B cell (primary cell): ENCODE results near the gene GPR176. TPM values are rescaled to one million over a fixed set of nuclear protein-coding genes. Genes with fewer than 3 reads are reported as not detected.

Source experiments
- ATAC-seq: fragments of 200-7000 bp; cut with Tn5 transposase; one replicate; pipeline ENCODE4 v1.10.0; 2021; ENCODE audit warnings: low read depth, mild to moderate bottlenecking, moderate number of reproducible peaks, moderate library complexity
- CTCF ChIA-PET: fragments of 350-600 bp; sonication (Branson Sonifier 250); formaldehyde crosslinking; loops from one replicate; lab custom pipeline; 2021; ENCODE audit warnings: antibody characterized with exemption, inconsistent platforms; lab: Charles Lee
- POLR2A ChIA-PET: fragments of 350-600 bp; sonication (Branson Sonifier 250); formaldehyde crosslinking; loops from one replicate; lab custom pipeline; 2021; ENCODE audit warnings: antibody characterized with exemption; lab: Charles Lee
- DNase-seq: peaks from one replicate; pipeline ENCODE4 v3.0.0; 2013
- H2AFZ ChIP-seq: 2 replicates; pipeline ENCODE4 v1.6.1; 2012; ENCODE audit warnings: mild to moderate bottlenecking, low read depth, low read length; ENCODE audit not compliant: insufficient read depth, poor library complexity, severe bottlenecking
- H3K27ac ChIP-seq, 2 donors: 1 replicate in 1 of 2; 2 replicates in 1 of 2; pipeline ENCODE4 v1.5.1; 2012 to 2013; ENCODE audit warnings: low read length in 2 of 2, mild to moderate bottlenecking in 2 of 2, moderate library complexity in 1 of 2
- H3K27me3 ChIP-seq, 4 experiments: fragments of 200-600 bp in 1 of 4; sonication (generic) in 1 of 4; replicated peaks in 1 of 4; 1 replicate in 2 of 4; 2 replicates in 2 of 4; pipeline versions ENCODE4 v1.6.1 to v1.7.0; 2013 to 2016; ENCODE audit warnings: low read length in 3 of 4, mild to moderate bottlenecking in 2 of 4, mixed read lengths in 1 of 4, moderate library complexity in 1 of 4; ENCODE audit not compliant: insufficient read depth in 4 of 4, control insufficient read depth in 3 of 4; ENCODE audit errors: control extremely low read depth in 1 of 4
- H3K36me3 ChIP-seq, 2 experiments: replicated peaks in 1 of 2; 1 replicate in 1 of 2; 2 replicates in 1 of 2; pipeline versions ENCODE4 v1.6.1 to v1.7.1; 2013; ENCODE audit warnings: low read length in 1 of 2; ENCODE audit not compliant: insufficient read depth in 2 of 2, control insufficient read depth in 1 of 2; ENCODE audit errors: control extremely low read depth in 1 of 2, extremely low read depth in 1 of 2
- H3K4me1 ChIP-seq, 2 donors: fragments of 200-600 bp in 1 of 2; sonication (generic) in 1 of 2; 1 replicate in 1 of 2; 2 replicates in 1 of 2; pipeline versions ENCODE4 v1.5.1 to v1.6.1; 2013 to 2017; ENCODE audit warnings: low read length in 2 of 2; ENCODE audit not compliant: control insufficient read depth in 2 of 2, insufficient read depth in 2 of 2
- H3K4me2 ChIP-seq: replicated peaks from 2 replicates; pipeline ENCODE3; 2012; ENCODE audit warnings: mild to moderate bottlenecking, low read depth, low read length; ENCODE audit not compliant: poor library complexity, severe bottlenecking
- H3K4me3 ChIP-seq, 5 experiments: fragments of 200-600 bp in 1 of 5; sonication (generic) in 1 of 5; 1 replicate in 3 of 5; 2 replicates in 2 of 5; pipeline versions ENCODE4 v1.5.1 to v1.7.0; 2011 to 2016; ENCODE audit warnings: low read length in 4 of 5, mild to moderate bottlenecking in 4 of 5, low read depth in 2 of 5, control low read depth in 1 of 5, moderate library complexity in 1 of 5; ENCODE audit not compliant: insufficient read depth in 1 of 5; ENCODE audit errors: control extremely low read depth in 1 of 5, extremely low read depth in 1 of 5
- H3K79me2 ChIP-seq: fragments of 200-600 bp; sonication (generic); one replicate; pipeline ENCODE4 v1.6.0; 2016; ENCODE audit warnings: low read length; ENCODE audit not compliant: control insufficient read depth, insufficient read depth
- H3K9ac ChIP-seq: fragments of 200-600 bp; sonication (generic); 2 replicates; pipeline ENCODE4 v1.6.1; 2017; ENCODE audit warnings: mild to moderate bottlenecking, low read length, moderate library complexity
- H3K9me3 ChIP-seq, 3 donors: one replicate each; pipeline versions ENCODE4 v1.6.1 to v1.7.1; 2013; ENCODE audit warnings: low read length in 2 of 3; ENCODE audit not compliant: control insufficient read depth in 2 of 3, insufficient read depth in 1 of 3; ENCODE audit errors: control extremely low read depth in 1 of 3
- H4K20me1 ChIP-seq: 2 replicates; pipeline ENCODE4 v1.6.0; 2012; ENCODE audit warnings: mild to moderate bottlenecking, low read length; ENCODE audit not compliant: insufficient read depth, control insufficient read depth, poor library complexity, severe bottlenecking
- H3K27ac Mint-ChIP-seq: one replicate; pipeline ENCODE4 v1.8.0; 2021; ENCODE audit warnings: mixed read lengths
- H3K27me3 Mint-ChIP-seq: one replicate; pipeline ENCODE4 v1.8.0; 2021; ENCODE audit warnings: mixed read lengths
- H3K4me1 Mint-ChIP-seq: one replicate; pipeline ENCODE4 v1.8.0; 2021; ENCODE audit warnings: mixed read lengths
- H3K4me3 Mint-ChIP-seq: one replicate; pipeline ENCODE4 v1.8.0; 2021; ENCODE audit warnings: mixed read lengths
- H3K9me3 Mint-ChIP-seq: one replicate; pipeline ENCODE4 v1.8.0; 2022; ENCODE audit warnings: mixed read lengths; ENCODE audit not compliant: insufficient read depth
- EZH2 ChIP-seq: IDR thresholded peaks from 2 replicates; pipeline ENCODE4 v1.6.1; 2012; ENCODE audit warnings: borderline replicate concordance, low read depth, mild to moderate bottlenecking, moderate library complexity, low read length; ENCODE audit not compliant: insufficient read depth, poor library complexity, severe bottlenecking
- WGBS: methylation state at CpG from one replicate; pipeline ENCODE4 v1.1.5; 2013; ENCODE audit warnings: missing lambda C conversion rate; ENCODE audit not compliant: insufficient coverage; 5-methylcytosine and 5-hydroxymethylcytosine counted together
- intact Hi-C: fragments of 100-400 bp; cut with micrococcal nuclease; formaldehyde crosslinking; loops from one replicate; pipeline ENCODE4 v1.10.0; 2022
- polyA plus RNA-seq: library from polyadenylated mRNA; depleted of rRNA; stranded (reverse); fragments of >200 nt; gene quantifications from 2 replicates; pipeline ENCODE4 v1.2.3, GENCODE V29; 2012
- total RNA-seq, 2 donors: library from RNA; stranded (reverse); fragments of 120-200 nt in 1 of 2; gene quantifications; 1 replicate in 1 of 2; 2 replicates in 1 of 2; pipeline versions ENCODE4 v1.2.3 to v1.2.4, GENCODE V29; 2013 to 2022
- TF ChIP-seq, protein P1 (sequence below): fragments of 200-600 bp; IDR thresholded peaks from one replicate; pipeline ENCODE4 v1.8.0; 2022; ENCODE audit warnings: antibody characterized with exemption, mild to moderate bottlenecking

The GPR176 gene
- total and polyA plus RNA-seq, 2 donors (not counting 1 experiment from before 2014, with no cell fraction given), result 0.07 to 0.30 TPM

DNA sequence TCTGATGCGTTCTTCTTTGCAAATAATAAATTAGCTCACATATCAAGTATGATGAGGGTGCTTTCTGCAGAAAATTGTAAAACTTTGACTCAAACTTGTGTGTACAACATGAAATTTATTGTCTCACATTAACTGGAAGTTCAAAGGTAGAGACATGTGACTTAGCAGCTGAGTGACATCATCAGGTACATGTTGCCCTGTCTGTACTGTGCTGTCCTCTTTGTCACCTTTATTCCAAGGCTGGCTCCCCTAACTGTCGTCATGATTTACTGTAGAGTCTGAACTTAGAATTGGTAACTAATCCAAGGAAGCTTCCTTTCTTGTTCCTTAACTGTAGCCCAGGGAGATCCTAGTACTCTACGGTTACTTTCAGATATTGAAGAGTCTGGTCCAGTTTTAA lies 125.1 kb downstream of the GPR176 start:
- H3K4me1 ChIP-seq, result no peaks in the 10 kb centered on the region
- no peak overlapping the region for H3K9ac ChIP-seq
- intact Hi-C loops, result no loop called here
- POLR2A ChIA-PET, result no interaction called here
- no peaks in the 10 kb centered on the region for H3K4me1 Mint-ChIP-seq
- H3K4me3 Mint-ChIP-seq, result no peak overlapping the region
- no peaks in the 10 kb centered on the region for H3K36me3 ChIP-seq
- no peaks in the 10 kb centered on the region for H3K9me3 Mint-ChIP-seq
- no peak overlapping the region for H3K4me2 ChIP-seq
- H3K27me3 ChIP-seq, result peaks cover 0 to 12% (median 6%) of the 10 kb centered on the region in 4 experiments
- H4K20me1 ChIP-seq, result no peaks in the 10 kb centered on the region
- TF ChIP-seq, protein P1, sequence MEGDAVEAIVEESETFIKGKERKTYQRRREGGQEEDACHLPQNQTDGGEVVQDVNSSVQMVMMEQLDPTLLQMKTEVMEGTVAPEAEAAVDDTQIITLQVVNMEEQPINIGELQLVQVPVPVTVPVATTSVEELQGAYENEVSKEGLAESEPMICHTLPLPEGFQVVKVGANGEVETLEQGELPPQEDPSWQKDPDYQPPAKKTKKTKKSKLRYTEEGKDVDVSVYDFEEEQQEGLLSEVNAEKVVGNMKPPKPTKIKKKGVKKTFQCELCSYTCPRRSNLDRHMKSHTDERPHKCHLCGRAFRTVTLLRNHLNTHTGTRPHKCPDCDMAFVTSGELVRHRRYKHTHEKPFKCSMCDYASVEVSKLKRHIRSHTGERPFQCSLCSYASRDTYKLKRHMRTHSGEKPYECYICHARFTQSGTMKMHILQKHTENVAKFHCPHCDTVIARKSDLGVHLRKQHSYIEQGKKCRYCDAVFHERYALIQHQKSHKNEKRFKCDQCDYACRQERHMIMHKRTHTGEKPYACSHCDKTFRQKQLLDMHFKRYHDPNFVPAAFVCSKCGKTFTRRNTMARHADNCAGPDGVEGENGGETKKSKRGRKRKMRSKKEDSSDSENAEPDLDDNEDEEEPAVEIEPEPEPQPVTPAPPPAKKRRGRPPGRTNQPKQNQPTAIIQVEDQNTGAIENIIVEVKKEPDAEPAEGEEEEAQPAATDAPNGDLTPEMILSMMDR, result no peak
- no peak for TF ChIP-seq EZH2
- H2AFZ ChIP-seq, result no peak overlapping the region
- ATAC-seq, result no peak
- DNase-seq, result no peak
- no peaks in the 10 kb centered on the region for H3K9me3 ChIP-seq
- CTCF ChIA-PET, result no interaction called here
- H3K27ac ChIP-seq, result no peak overlapping the region
- H3K27ac Mint-ChIP-seq, result no peak overlapping the region
- H3K79me2 ChIP-seq, result no peaks in the 10 kb centered on the region
- peaks cover 37% of the 10 kb centered on the region for H3K27me3 Mint-ChIP-seq
- 71% methylated on average over 1 of the region's 3 CpGs for WGBS
- no peak overlapping the region for H3K4me3 ChIP-seq

- H3K9ac ChIP-seq, result no peak overlapping the region
- H3K27me3 ChIP-seq, result peaks cover 0 to 12% (median 6%) of the 10 kb centered on the region in 4 experiments
- no peaks in the 10 kb centered on the region for H3K36me3 ChIP-seq
- H4K20me1 ChIP-seq, result no peaks in the 10 kb centered on the region
- CTCF ChIA-PET, result interaction anchor here (0.7 kb wide), 1 partner anchor 549 kb away, joined by 3 read pairs; no protein-coding TSS in a partner anchor
- TF ChIP-seq EZH2, result no peak
- TF ChIP-seq, protein P1, result no peak
- H3K4me1 ChIP-seq, result no peaks in the 10 kb centered on the region
- no CpG with 5 or more reads among the region's 4 CpGs for WGBS
- no peaks in the 10 kb centered on the region for H3K9me3 ChIP-seq
- H3K27ac ChIP-seq, result no peak overlapping the region
- no peaks in the 10 kb centered on the region for H3K9me3 Mint-ChIP-seq
- H3K4me2 ChIP-seq, result no peak overlapping the region
- no peaks in the 10 kb centered on the region for H3K4me1 Mint-ChIP-seq
- H3K27ac Mint-ChIP-seq, result no peak overlapping the region
- H3K4me3 ChIP-seq, result no peak overlapping the region
- no peak for ATAC-seq
- no peak overlapping the region for H3K4me3 Mint-ChIP-seq
- no peak overlapping the region for H2AFZ ChIP-seq
- POLR2A ChIA-PET, result no interaction called here
- peaks cover 33% of the 10 kb centered on the region for H3K27me3 Mint-ChIP-seq
- intact Hi-C loops, result no loop called here
- no peak for DNase-seq
- H3K79me2 ChIP-seq, result no peaks in the 10 kb centered on the region
Observed at GRCh38 chr15:39793923-39794322, 126.1 kb downstream of the GPR176 start.
